ENCODE measurements around the gene TMEM192. TPM values are rescaled to one million over a fixed set of nuclear protein-coding genes. Genes with fewer than 3 reads are reported as not detected.

TMEM192 gene
- total RNA-seq, 2 experiments from 2014 or later: 4.6 to 4.7 TPM

- no peak overlapping the region for H3K27ac ChIP-seq (ENCODE audit: low read depth in 1 of 2, low read length in 2 of 2)
- no peaks in the 10 kb centered on the region for H3K36me3 ChIP-seq (ENCODE audit: insufficient read depth, low read length)
- Mint-ChIP-seq H3K4me1 (ENCODE audit: low read depth) (no peaks in the 10 kb centered on the region), H3K9me3 (no peaks in the 10 kb centered on the region), H3K36me3 (ENCODE audit: low read depth) (no peaks in the 10 kb centered on the region), H3K27me3 (no peaks in the 10 kb centered on the region), H3K4me3 (no peak overlapping the region), H3K27ac (no peak overlapping the region)
- peaks cover 0 to 2% of the 10 kb centered on the region in 2 experiments for H3K27me3 ChIP-seq (ENCODE audit: control insufficient read depth in 1 of 2, insufficient read depth in 2 of 2, low read length in 2 of 2)
- intact Hi-C loops (cut with DNase I, micrococcal nuclease): no loop called here
- no peaks in the 10 kb centered on the region for H3K9me3 ChIP-seq (ENCODE audit: control insufficient read depth in 1 of 2, insufficient read depth in 1 of 2, low read length in 2 of 2)
- DNase-seq (no peak), ATAC-seq (ENCODE audit: poor library complexity) (no peak)
- TF ChIP-seq, protein P1, sequence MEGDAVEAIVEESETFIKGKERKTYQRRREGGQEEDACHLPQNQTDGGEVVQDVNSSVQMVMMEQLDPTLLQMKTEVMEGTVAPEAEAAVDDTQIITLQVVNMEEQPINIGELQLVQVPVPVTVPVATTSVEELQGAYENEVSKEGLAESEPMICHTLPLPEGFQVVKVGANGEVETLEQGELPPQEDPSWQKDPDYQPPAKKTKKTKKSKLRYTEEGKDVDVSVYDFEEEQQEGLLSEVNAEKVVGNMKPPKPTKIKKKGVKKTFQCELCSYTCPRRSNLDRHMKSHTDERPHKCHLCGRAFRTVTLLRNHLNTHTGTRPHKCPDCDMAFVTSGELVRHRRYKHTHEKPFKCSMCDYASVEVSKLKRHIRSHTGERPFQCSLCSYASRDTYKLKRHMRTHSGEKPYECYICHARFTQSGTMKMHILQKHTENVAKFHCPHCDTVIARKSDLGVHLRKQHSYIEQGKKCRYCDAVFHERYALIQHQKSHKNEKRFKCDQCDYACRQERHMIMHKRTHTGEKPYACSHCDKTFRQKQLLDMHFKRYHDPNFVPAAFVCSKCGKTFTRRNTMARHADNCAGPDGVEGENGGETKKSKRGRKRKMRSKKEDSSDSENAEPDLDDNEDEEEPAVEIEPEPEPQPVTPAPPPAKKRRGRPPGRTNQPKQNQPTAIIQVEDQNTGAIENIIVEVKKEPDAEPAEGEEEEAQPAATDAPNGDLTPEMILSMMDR (IDR thresholded peaks at IDR 0.05): no peak
- H3K4me3 ChIP-seq (ENCODE audit: low read length): no peak overlapping the region
- ChIA-PET POLR2A (no interaction called here), CTCF (no interaction called here)
- no peaks in the 10 kb centered on the region for H3K4me1 ChIP-seq (ENCODE audit: insufficient read depth, low read length)
These were observed 54.0 kb downstream of the TMEM192 start for GRCh38 chr4:165058666-165059065.

GRCh38 chr4:165055601-165056000 is 57.1 kb downstream of the TMEM192 start:
- H3K4me3 ChIP-seq (ENCODE audit: low read length): no peak overlapping the region
- no peaks in the 10 kb centered on the region for H3K9me3 ChIP-seq (ENCODE audit: control insufficient read depth in 1 of 2, insufficient read depth in 1 of 2, low read length in 2 of 2)
- H3K27me3 ChIP-seq (ENCODE audit: control insufficient read depth in 1 of 2, insufficient read depth in 2 of 2, low read length in 2 of 2): peaks cover 0 to 2% of the 10 kb centered on the region in 2 experiments
- DNase-seq (no peak), ATAC-seq (ENCODE audit: poor library complexity) (no peak)
- ChIA-PET POLR2A (no interaction called here), CTCF (no interaction called here)
- H3K27ac ChIP-seq (ENCODE audit: low read depth in 1 of 2, low read length in 2 of 2): no peak overlapping the region
- intact Hi-C loops (cut with DNase I, micrococcal nuclease): no loop called here
- Mint-ChIP-seq H3K4me3 (no peak overlapping the region), H3K36me3 (ENCODE audit: low read depth) (no peaks in the 10 kb centered on the region), H3K4me1 (ENCODE audit: low read depth) (no peaks in the 10 kb centered on the region), H3K27ac (no peak overlapping the region), H3K9me3 (no peaks in the 10 kb centered on the region), H3K27me3 (peaks cover 4% of the 10 kb centered on the region)
- TF ChIP-seq, protein P1 (IDR thresholded peaks at IDR 0.05): no peak
- no peaks in the 10 kb centered on the region for H3K4me1 ChIP-seq (ENCODE audit: insufficient read depth, low read length)
- H3K36me3 ChIP-seq (ENCODE audit: insufficient read depth, low read length): no peaks in the 10 kb centered on the region

GRCh38 chr4:165053645-165054044 is 59.0 kb downstream of the TMEM192 start, which contains the start of gene TRIM75:
TSS of gene TRIM75 (plus strand) at chr4:165053866. CDS start at chr4:165059148, 5,282 bp downstream.
- Mint-ChIP-seq H3K4me3 (no peak within 1 kb of the TSS), H3K36me3 (ENCODE audit: low read depth) (no peaks in the 10 kb centered on the region), H3K9me3 (no peaks in the 10 kb centered on the region), H3K4me1 (ENCODE audit: low read depth) (no peaks in the 10 kb centered on the region), H3K27me3 (peaks cover 4% of the 10 kb centered on the region), H3K27ac (no peak within 1 kb of the TSS)
- DNase-seq (no peak), ATAC-seq (ENCODE audit: poor library complexity) (no peak)
- TF ChIP-seq, protein P1 (IDR thresholded peaks at IDR 0.05): no peak
- ChIA-PET POLR2A (no interaction called here), CTCF (no interaction called here)
- H3K36me3 ChIP-seq (ENCODE audit: insufficient read depth, low read length): no peaks in the 10 kb centered on the region
- no peaks in the 10 kb centered on the region for H3K9me3 ChIP-seq (ENCODE audit: control insufficient read depth in 1 of 2, insufficient read depth in 1 of 2, low read length in 2 of 2)
- peaks cover 0 to 2% of the 10 kb centered on the region in 2 experiments for H3K27me3 ChIP-seq (ENCODE audit: control insufficient read depth in 1 of 2, insufficient read depth in 2 of 2, low read length in 2 of 2)
- intact Hi-C loops (cut with DNase I, micrococcal nuclease): no loop called here
- H3K4me1 ChIP-seq (ENCODE audit: insufficient read depth, low read length): no peaks in the 10 kb centered on the region
- H3K27ac ChIP-seq (ENCODE audit: low read depth in 1 of 2, low read length in 2 of 2): no peak within 1 kb of the TSS
- H3K4me3 ChIP-seq (ENCODE audit: low read length): no peak within 1 kb of the TSS

Measured in CD4-positive, alpha-beta T cell (primary cell).